HG02610 (cell line): Measurements from ENCODE around the gene JARID2.
"Not testable (repeated sequence)": the region's sequence is repeated elsewhere in the genome, so short reads cannot be mapped to it uniquely, and the experiment has no call there.

Experiments
- ATAC-seq: cut with Tn5 transposase; IDR thresholded peaks from one replicate; pipeline ENCODE4 v1.9.1; 2021; ENCODE audit warnings: mild to moderate bottlenecking, moderate library complexity; ENCODE audit not compliant: unreplicated experiment

JARID2 gene

DNA sequence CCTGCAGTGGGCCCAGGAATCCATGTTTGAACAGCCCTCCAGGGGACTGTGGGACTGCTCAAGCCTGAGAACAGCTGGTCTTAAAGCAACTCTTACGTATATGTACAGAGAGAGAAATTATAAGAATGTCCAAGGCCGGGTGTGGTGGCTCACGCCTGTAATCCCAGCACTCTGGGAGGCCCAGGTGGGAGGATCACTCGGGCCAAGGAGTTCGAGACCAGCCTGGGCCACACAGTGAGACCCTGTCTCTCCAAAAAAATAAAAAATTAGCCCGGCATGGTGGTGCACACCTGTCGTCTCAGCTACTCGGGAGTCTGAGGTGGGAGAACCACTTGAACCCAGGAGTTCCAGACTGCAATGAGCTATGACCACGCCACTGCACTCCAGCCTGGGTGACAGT lies 283.0 kb downstream of the JARID2 start:
- ATAC-seq, result no peak

DNA sequence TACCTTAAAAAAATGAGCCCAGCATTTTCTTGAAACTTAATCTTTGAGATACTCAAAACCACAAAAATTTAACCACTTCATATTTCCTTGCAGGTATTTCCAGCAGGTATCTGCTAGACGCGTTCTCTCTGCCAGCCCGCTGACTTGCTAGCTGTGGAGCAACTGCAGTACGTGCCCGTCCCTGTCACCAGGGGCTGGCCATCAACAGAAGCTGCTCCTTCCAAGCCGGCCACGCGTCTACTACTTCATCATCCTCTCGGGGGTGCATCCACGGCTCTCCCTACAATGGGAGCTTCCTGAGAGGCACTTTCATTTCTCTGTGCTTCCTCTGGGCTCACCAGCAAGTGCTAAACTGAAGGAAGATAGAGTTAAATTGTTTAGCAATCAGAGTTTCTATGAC lies 284.5 kb downstream of the JARID2 start:
- no peak for ATAC-seq

DNA sequence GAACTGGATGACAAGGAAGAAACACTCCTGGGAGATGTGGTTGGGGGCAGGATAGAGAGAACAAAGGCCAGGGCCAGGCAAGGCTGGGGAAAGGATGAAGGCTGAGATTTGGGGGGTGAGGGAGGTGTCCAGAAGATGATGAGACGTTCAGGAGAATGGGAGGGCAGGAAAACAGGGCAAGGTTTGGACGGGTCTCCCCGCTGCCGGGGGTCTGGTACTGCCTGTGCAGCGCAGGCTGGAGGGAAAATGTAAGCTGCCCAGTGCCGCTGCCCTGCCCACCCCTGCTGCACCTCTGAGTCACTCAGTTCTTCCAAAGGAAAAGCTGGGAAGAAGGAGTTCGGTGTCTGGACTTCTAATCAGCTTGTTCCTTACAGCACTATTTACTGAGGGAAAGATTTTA lies 286.1 kb downstream of the JARID2 start:
- no peak for ATAC-seq

DNA sequence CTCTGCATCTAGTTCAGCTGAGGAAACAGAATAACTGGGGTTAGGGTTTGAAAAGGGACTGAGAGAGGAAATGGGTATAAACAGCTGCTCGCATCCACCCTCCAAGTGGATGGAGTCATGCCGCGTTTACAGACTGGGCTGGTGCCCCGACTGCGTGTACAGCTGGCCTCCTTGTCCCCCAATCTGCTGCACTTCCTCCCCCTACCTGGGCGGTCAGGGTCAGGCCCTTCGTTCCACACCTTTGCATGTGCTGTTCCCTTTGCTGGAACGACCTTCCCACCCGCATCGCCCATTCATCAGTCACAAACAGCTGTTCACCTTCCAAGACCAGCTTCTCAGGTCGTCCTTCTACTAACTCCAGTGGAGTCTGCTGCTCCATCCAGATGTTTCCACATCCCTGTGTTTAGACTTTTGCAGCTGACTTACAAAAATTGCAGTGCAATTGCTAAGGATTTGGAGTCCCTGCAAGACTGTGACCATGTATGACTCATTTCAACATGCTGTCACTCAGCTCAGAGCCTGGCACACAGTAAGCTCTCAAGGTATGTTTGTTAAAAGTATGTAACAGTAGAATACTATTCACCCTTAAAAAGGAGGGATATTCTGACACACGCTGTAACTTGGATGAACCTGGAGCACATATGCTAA lies 287.6 kb downstream of the JARID2 start:
- ATAC-seq, result no peak

DNA sequence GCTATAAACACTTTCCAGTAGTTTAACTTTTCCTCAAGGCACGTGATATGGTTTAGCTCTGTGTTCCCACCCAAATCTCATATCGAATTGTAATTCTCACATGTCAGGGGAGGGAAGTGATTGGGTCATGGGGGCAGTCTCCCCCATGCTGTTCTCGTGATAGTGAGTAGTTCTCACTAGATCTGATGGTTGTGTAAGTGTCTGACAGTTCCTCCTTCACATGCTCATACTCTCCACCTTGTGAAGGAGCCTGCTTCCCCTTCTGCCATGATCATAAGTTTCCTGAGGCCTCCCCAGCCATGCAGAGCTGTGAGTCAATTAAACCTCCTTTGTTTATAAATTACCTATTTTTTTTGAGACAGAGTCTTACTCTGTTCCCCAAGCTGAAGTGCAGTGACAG lies 289.1 kb downstream of the JARID2 start:
- ATAC-seq, result no peak

DNA sequence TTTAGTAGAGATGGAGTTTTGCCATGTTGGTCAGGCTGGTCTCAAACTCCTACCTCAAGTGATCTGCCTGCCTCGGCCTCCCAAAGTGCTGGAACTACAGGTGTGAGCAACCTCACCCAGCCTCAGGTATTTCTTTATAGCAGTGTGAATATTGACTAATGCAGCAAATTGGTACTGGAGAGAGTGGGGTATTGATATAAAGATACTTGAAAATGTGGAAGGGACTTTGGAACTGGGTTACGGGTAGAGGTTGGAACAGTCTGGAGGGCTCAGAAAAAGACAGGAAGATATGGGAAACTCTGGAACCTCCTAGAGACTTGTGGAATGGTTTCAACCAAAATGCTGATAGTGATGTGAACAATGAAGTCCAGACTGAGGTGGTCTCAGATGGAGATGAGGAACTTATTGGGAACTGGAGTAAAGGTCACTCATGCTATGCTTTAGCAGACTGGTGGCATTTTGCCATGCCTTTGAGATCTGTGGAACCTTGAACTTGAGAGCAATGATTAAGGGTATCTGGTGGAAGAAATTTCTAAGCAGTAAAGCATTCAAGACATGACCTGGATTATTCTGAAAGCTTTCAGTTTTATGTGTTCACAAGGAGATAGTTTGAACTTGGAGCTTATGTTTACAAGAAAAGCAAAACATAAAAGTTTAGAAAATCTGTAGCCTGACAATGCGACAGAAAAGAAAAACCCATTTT lies 289.8 kb downstream of the JARID2 start:
- no peak for ATAC-seq

DNA sequence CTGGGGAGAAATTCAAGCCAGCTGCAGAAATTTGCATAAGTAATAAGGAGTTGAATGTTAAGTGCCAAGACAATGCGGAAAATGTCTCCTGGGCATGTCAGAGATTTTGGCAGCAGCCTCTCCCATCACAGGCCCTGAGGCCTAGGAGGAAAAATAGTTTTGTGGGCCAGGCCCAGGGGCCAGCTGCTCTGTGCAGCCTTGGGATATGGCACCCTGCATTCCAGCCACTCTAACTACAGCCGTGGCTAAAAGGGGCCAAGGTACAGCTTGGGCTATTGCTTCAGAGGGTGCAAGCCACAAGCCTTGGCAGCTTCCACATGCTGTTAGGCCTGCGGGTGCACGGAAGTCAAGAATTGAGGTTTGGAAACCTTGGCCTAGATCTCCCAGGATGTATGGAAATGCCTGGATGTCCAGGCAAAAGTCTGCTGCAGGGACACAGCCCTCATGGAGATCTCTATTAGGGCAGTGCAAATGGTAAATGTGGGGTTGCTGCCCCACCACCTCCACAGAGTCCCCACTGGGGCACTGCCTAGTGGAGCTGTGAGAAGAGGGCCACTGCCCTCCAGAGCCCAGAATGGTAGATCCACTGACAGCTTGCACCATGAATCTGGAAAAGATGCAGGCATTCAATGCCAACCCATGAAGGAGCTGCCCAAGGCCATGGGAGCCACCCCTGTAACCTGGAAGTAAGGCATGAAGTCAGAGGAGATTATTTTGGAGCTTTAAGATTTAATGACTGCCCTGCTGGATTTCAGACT lies 290.5 kb downstream of the JARID2 start:
- no peak for ATAC-seq

DNA sequence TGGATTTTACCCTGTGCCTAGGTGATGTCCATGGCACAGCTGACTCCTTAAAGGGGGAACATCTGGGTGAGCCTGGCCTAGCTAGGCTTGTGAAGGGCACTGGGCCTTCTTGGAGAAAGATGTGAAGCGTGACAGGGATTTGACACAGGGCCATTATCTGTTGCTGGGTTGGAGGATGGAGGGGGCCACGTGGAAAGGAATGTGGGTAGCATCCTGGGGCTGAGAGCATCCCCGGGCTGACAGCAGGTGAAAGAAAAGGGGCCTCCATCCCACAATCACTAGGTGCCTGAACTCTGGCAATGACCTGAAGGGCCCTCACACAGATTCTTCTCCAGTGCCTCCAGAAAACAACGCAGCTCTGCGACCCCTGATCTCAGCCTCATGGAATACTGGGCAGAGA lies 292.2 kb downstream of the JARID2 start:
- no peak for ATAC-seq

DNA sequence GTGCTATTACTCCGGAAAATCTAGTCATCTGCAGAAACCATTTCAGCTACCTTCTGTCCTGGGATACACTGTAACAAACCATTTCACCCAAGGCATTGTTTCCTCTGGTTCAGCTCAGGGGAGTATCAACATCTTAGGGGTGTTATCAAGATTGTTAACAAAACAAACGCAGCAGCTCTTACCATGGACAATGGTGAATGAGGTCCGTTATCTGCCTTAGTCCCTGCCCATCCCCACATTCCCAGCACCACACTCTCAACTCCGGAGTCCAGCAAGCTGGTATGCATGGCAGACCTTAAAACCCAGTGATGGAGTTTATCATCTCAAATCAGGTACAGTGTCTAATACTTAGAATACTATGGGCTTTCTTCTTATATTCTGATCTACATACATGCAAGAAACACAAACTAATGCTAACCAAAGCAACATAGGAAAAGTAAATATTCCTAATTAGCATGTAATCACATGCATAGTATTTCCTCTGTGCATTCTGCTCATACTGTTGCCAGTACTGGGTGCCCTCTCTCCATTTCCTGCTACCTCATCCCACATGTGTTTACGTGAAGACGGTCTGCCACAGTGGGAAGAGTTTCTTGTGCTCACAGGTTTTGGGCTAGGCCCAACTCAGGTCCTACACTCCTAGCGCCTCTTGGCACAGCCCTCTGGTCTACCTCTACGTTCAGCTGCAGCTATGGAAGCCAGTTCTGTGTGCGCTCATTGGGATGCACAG lies 293.1 kb downstream of the JARID2 start:
- no peak for ATAC-seq

DNA sequence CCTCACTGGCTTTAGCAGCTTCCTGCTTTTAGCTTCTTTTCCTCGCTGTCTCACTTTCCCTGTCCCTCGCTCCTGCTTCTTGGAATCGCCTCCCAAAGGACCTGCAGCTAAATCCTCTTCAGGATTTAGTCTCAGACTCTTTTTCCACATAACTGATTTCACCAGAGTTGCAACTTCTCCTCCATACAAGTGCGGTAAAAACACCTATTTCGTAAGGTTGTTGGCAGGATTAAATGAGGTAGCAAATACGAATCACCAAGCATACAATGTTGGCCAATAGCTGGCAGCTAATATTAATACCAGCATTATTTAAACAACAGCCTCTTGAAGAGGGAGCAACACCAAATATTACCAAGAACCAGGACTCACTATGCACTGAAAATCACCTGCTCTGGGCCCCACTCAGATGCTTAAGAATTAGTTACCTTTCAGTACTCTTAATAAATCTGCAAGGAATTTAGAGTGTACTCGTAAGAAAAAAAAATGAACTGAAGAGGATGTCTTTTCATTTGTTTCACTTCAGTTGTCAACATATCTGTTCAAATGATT lies 293.9 kb downstream of the JARID2 start:
- no peak for ATAC-seq

DNA sequence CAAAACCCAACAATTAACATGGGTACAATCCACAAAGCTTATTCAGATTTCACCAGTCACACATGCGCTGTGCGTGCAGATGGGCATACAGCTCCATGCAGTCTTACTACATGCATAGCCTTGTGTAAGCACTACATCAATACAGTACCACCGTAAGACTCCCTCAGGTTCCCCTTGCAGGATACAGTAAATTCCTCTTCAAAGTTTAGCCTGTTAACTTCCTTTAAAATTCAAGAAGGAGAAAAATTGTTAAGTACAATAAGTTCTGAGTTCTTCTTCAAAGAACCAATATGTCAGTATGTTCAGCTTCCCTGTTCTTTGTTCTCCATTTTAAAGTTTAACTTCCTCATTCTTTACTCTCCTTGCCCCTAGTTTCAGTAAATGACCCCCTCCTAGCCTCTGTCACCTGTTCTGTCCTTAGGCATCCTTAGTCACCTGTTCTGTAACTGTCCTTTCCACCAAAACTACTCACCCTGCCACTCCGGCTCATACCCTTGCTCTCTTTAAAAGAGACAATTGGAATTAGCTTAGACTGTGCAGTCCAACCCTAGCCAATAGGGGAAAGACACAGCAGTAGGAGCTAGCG lies 297.6 kb downstream of the JARID2 start:
- not testable (repeated sequence) for ATAC-seq

DNA sequence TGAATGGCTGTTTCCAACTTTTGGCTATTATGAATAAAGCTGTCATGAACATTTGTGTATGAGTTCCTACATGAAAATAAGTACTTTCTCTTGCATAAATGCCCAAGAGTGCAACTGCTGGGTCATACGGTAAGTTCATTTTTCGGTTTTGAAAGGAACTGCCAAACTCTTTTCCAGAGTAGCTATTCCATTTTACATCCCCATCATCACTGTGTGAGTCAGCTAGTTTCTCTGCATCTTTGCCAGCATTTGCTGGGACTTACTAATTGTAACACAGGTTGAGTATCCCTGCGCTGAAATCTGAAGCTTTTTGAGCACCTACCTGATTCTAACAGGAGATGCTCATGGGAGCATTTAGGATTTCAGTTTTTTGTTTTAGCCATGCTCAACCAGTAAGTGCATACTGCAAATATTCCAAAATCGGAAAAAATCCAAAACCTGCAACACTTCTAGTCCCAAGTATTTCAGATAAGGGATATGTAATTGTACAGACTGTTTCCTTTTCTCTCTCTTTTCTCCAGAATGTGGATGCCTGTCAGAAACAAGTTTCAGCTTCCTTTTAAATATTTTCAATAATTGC lies 298.5 kb downstream of the JARID2 start:
- ATAC-seq, result no peak

DNA sequence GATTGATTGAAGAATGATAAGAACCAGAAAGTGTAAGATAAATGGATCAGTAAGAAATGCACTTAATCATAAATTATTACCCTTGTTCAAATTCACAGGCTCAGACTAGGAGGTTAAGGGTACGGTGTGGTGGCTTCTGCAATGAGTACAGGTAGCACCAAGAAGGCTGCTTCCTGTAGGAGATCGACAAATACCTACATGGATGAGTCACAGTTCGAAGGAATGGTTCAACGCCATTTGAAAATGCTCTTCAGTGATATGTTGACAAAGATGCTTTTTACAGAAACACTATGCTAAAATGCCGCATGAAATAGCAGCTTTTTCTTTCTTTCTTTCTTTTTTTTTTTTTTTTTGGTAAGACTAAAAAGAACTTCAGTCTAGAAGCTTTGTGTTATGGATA lies 300.7 kb downstream of the JARID2 start:
- no peak for ATAC-seq

DNA sequence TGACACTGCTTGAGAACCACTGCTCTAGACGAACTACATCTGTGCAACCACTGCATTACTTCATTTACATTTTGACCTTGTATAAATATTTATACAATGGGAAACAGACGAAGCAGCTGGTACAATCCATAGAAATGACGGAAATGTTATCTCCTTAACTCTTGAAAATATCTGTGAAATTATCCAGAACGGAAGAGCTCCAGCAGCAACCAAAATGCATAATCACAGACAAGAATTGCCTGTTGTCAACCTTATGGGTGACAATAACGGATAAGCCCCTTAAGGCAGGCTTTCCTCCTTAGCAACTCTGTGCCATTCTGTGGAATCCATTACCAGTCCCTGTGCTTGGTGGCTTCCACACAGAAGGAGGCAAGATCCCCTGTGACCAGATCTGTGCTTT lies 301.5 kb downstream of the JARID2 start:
- no peak for ATAC-seq

DNA sequence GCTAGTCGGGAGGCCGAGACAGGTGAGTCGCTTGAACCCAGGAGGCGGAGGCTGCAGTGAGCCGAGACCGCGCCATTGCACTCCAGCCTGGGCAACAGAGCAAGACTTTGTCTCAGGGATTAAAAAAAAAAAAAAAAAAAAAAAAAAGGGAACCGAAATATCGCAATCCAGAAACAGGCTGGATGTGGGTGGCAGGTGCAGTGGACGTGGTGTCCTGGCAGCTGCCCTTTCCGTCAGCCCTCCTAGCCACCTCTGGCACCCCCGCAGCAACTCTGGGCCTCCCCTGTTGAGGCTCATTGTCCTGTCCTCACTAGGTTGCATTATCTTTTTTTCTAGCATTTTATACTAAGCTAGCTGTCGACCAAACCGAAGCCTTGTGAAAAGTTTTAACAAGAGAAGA lies 303.5 kb downstream of the JARID2 start:
- ATAC-seq, result no peak

DNA sequence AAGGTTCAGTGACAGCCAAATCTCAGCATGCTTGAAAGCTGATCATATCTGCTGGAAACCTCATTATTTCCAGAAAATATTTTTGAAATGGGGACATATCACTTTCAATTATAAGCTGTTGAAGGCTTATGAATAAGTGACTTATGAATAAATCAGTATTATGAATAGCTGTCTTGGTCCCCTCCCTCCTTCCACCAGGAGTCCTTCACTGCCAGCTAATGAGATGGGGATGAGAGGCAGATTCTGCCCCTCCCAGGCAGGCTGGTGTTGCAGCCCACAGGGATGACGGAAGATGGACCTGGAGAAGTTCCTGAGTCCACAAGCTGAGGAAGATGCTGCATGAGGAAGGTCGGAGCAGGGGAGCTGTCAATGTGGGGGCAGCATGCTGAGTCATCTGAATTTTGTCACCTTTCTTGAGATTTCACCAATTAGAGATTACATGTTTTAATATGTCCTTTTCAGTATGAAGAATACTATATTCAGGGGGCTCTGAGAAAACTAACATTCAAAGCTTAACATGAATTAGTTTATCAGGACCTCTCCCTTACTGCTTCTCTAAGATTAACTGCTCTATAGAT lies 304.8 kb downstream of the JARID2 start:
- no peak for ATAC-seq

DNA sequence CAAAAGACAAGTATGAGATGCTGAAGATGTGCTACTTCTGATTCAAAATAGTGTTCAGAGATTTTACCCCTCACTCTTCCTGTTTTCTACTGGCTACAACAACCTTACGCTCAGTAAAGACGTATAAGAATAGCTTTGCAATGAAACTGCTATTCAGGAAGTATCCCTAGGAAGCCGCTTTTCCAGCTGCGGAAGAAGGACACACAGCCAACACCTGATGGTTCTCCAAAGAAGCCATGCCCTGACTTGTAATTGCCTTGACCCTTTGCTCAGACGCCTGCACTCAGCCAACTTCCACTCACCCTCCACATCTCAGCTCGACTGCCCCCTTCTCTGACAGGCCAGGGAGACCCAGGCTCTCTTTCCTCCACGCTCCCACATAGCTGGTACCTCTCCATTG lies 305.4 kb downstream of the JARID2 start:
- ATAC-seq, result no peak

DNA sequence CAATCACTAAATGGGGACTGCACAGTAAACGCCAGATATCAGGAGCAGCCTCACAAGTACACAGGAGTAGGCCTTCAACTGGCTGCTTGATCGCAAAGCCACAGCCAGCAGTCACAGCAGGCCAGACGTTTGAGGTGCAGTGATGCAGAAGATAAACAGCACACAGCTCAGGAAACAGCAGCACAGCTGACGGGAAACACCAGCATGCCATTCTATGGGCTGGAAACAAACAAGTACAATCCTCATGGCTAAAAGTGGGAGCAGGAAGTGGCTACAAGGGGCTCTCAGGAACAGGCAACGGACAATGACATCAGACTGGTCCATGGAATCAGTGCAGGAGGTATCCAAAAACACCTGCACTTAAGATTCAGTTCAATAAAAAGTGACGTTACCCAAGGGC lies 305.9 kb downstream of the JARID2 start:
- ATAC-seq, result peak; percentile 48

DNA sequence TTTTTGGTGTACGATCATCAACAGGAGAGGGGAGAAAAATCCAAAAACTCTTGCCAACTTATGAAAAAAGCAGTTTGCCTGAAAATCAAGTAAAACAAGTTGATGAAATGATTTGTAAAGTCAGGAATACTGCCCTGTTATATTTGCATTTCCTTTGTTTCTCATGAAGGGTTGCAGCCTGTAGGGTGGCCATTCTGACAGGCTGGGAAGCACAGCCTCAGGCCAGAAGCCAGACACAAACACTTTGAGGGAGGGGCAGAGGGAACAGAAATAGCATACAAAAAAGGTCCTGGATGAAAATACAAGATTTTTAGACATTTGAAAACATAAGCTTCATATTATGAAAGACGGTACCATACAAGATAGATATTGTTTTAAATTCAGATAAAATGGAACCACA lies 307.2 kb downstream of the JARID2 start:
- ATAC-seq, result no peak

DNA sequence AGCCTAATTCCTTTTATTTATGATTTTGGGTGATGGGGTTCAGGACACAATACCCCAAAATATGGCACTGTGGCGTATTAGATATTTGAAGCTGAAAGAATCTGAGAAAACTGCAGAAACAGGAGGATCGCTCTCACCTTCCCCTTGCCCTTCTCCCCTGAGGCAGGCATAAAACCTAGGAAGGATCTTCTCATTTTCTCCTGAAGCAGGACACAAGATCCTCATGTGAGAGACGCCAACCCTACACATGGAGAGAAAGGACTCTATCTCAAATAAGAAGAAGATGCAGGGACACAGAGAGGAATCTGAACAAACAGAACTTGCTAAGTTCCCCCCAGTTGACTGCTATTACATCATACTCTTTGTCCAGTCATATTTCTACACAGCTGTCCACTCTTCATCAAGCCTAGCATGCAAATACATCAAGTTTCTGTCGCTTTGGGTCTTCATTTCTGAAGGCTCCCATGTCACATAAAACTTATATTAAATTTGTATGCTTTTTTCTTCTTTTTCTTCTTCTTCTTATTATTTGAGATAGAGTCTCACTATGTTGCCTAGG lies 307.9 kb downstream of the JARID2 start:
- ATAC-seq, result no peak
